Astrocyte (in vitro differentiated cells and primary cell): ENCODE results near the gene POR. TPM values are rescaled to one million over a fixed set of nuclear protein-coding genes. Genes with fewer than 3 reads are reported as not detected.

Source experiments
- DNase-seq: peaks from one replicate; pipeline ENCODE4 v3.0.0-alpha.2; 2010; ENCODE audit warnings: low read depth
- FAIRE-seq: peaks from 2 replicates; lab custom pipeline; 2011; peaks lifted over from hg19 to GRCh38; lab: Jason Lieb, UNC
- H2AFZ ChIP-seq: 2 replicates; pipeline ENCODE4 v1.6.0; 2012; ENCODE audit warnings: low read depth, low read length, inconsistent platforms
- H3K27ac ChIP-seq: 2 replicates; pipeline ENCODE4 v1.5.1; 2011; ENCODE audit warnings: low read depth, low read length, inconsistent platforms
- H3K27me3 ChIP-seq: 2 replicates; pipeline ENCODE4 v1.6.0; 2011; ENCODE audit warnings: low read length, inconsistent platforms; ENCODE audit not compliant: insufficient read depth
- H3K36me3 ChIP-seq: 2 replicates; pipeline ENCODE4 v1.5.1; 2011; ENCODE audit warnings: low read length, inconsistent platforms; ENCODE audit not compliant: insufficient read depth
- H3K4me1 ChIP-seq: 2 replicates; pipeline ENCODE4 v1.5.1; 2011; ENCODE audit warnings: low read length, inconsistent platforms; ENCODE audit not compliant: insufficient read depth
- H3K4me2 ChIP-seq: 2 replicates; pipeline ENCODE4 v1.6.0; 2012; ENCODE audit warnings: low read length, inconsistent platforms
- H3K4me3 ChIP-seq: 2 replicates; pipeline ENCODE4 v1.5.1; 2011; ENCODE audit warnings: low read depth, mild to moderate bottlenecking, low read length, inconsistent platforms; ENCODE audit not compliant: insufficient read depth
- H3K79me2 ChIP-seq: 2 replicates; pipeline ENCODE4 v1.6.0; 2012; ENCODE audit warnings: mild to moderate bottlenecking, low read length, inconsistent platforms; ENCODE audit not compliant: insufficient read depth
- H3K9ac ChIP-seq: 2 replicates; pipeline ENCODE4 v1.6.0; 2012; ENCODE audit warnings: mild to moderate bottlenecking, low read length, inconsistent platforms
- H3K9me3 ChIP-seq: 2 replicates; pipeline ENCODE4 v1.5.1; 2012; ENCODE audit warnings: low read depth, mild to moderate bottlenecking, low read length, inconsistent platforms; ENCODE audit not compliant: insufficient read depth
- H4K20me1 ChIP-seq: 2 replicates; pipeline ENCODE4 v1.6.0; 2012; ENCODE audit warnings: low read length, inconsistent platforms; ENCODE audit not compliant: insufficient read depth
- H3K27ac Mint-ChIP-seq: one replicate; pipeline ENCODE4 v1.8.0; 2021; ENCODE audit warnings: mild to moderate bottlenecking, mixed read lengths; ENCODE audit not compliant: unreplicated experiment
- H3K27me3 Mint-ChIP-seq: one replicate; pipeline ENCODE4 v1.8.0; 2021; ENCODE audit warnings: low read depth, mixed read lengths; ENCODE audit not compliant: unreplicated experiment
- H3K36me3 Mint-ChIP-seq: one replicate; pipeline ENCODE4 v1.8.0; 2021; ENCODE audit warnings: low read depth, mixed read lengths; ENCODE audit not compliant: unreplicated experiment
- H3K4me1 Mint-ChIP-seq: one replicate; pipeline ENCODE4 v1.8.0; 2021; ENCODE audit warnings: low read depth, mixed read lengths; ENCODE audit not compliant: unreplicated experiment
- H3K4me3 Mint-ChIP-seq: one replicate; pipeline ENCODE4 v1.8.0; 2021; ENCODE audit warnings: mild to moderate bottlenecking, moderate library complexity, mixed read lengths; ENCODE audit not compliant: unreplicated experiment
- H3K9me3 Mint-ChIP-seq: one replicate; pipeline ENCODE4 v1.8.0; 2021; ENCODE audit warnings: mild to moderate bottlenecking, mixed read lengths; ENCODE audit not compliant: unreplicated experiment
- EZH2 ChIP-seq: IDR thresholded peaks from 2 replicates; pipeline ENCODE4 v1.6.1; 2012; ENCODE audit warnings: mild to moderate bottlenecking, low read length, inconsistent platforms; ENCODE audit not compliant: insufficient read depth
- total RNA-seq: library from RNA; stranded (reverse); gene quantifications from 2 replicates; pipeline ENCODE4 v1.2.1, GENCODE V29; 2021
- TF ChIP-seq, protein P1 (sequence below): IDR thresholded peaks from 2 replicates; pipeline ENCODE4 v1.5.1; 2011; ENCODE audit warnings: low read depth, mild to moderate bottlenecking, inconsistent platforms, low read length, moderate library complexity; ENCODE audit not compliant: insufficient read depth

POR gene
- total RNA-seq, 1 donor from 2014 or later, result 73.6 TPM

DNA sequence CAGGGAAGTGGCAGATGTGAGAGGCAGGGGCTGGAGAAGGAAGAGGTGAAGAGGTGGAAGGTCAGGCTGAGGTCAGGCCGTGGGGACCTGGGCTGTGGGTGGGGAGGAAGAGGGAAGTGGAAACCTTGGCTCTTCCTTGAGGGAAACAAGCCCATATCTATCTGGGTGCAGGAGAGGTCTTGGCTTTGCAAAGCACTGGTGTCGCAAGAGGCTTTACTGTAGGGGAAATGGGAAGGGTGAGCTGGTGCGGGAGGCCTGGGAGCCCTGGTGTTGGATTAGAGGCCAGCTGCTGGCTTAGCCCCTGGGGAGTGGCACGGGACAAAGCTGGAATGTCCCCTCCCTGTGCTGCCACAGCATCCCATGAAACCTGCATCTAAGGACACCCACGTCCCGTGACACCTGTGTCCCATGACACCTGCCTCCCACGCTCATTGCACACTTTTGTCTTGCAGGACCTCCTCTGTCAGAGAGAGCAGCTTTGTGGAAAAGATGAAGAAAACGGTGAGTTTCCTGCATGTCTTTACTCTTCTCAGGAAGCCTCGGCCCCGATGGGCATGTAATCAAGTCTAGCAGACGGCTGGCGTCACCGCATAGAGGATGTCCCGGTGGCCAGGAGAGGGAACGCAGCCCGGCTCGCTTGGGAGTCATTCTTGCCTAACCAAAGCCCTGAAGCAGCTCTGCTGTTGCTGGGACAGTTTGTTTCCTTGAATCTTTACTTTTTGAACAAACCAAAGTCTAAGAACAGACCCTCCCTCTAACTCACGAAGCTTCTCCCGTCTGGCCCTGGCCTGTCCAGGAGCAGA is 57.2 kb downstream of the POR start:
- no peak overlapping the region for H3K4me2 ChIP-seq
- peaks cover 10% of the 10 kb centered on the region for H3K4me1 Mint-ChIP-seq
- H3K27me3 ChIP-seq, result no peaks in the 10 kb centered on the region
- TF ChIP-seq EZH2, result no peak
- TF ChIP-seq, protein P1, sequence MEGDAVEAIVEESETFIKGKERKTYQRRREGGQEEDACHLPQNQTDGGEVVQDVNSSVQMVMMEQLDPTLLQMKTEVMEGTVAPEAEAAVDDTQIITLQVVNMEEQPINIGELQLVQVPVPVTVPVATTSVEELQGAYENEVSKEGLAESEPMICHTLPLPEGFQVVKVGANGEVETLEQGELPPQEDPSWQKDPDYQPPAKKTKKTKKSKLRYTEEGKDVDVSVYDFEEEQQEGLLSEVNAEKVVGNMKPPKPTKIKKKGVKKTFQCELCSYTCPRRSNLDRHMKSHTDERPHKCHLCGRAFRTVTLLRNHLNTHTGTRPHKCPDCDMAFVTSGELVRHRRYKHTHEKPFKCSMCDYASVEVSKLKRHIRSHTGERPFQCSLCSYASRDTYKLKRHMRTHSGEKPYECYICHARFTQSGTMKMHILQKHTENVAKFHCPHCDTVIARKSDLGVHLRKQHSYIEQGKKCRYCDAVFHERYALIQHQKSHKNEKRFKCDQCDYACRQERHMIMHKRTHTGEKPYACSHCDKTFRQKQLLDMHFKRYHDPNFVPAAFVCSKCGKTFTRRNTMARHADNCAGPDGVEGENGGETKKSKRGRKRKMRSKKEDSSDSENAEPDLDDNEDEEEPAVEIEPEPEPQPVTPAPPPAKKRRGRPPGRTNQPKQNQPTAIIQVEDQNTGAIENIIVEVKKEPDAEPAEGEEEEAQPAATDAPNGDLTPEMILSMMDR, result peak; percentile 7
- H4K20me1 ChIP-seq, result peaks cover 16% of the 10 kb centered on the region
- peaks cover 3% of the 10 kb centered on the region for H3K4me1 ChIP-seq
- no peaks in the 10 kb centered on the region for H3K9me3 ChIP-seq
- no peak overlapping the region for H3K27ac ChIP-seq
- H3K9me3 Mint-ChIP-seq, result no peaks in the 10 kb centered on the region
- no peak overlapping the region for H3K9ac ChIP-seq
- no peak overlapping the region for H2AFZ ChIP-seq
- H3K79me2 ChIP-seq, result no peaks in the 10 kb centered on the region
- H3K4me3 ChIP-seq, result no peak overlapping the region
- DNase-seq (no peak), FAIRE-seq (no peak)
- H3K4me3 Mint-ChIP-seq, result no peak overlapping the region
- no peak overlapping the region for H3K27ac Mint-ChIP-seq
- H3K36me3 Mint-ChIP-seq, result peaks cover 19% of the 10 kb centered on the region
- peaks cover 5% of the 10 kb centered on the region for H3K36me3 ChIP-seq
- H3K27me3 Mint-ChIP-seq, result no peaks in the 10 kb centered on the region

DNA sequence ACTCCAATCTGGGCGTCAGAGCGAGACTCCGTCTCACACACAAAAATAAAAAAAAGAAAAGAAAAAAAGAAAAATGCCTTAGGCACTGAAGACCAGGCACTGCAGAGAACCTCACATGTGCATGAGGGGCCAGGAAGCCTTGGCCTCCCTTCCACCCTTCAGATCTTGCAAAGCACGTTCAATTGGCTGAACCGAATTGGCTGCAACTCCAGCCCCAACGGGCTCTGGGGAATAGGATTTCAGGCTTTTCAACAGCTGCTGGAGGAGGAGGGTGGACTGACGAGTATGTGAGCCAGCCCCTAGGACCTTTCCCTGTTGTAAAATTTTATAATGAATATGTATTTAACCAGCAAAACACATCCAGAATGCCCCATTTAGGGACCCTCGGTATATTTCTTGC is 62.8 kb downstream of the POR start:
- no peak for TF ChIP-seq EZH2
- TF ChIP-seq, protein P1, result no peak
- DNase-seq (no peak), FAIRE-seq (no peak)
- Histone ChIP-seq H3K4me1 (no peaks in the 10 kb centered on the region), H3K27me3 (no peaks in the 10 kb centered on the region), H3K9ac (no peak overlapping the region), H3K36me3 (peaks cover 5% of the 10 kb centered on the region), H3K79me2 (no peaks in the 10 kb centered on the region), H4K20me1 (peaks cover 9% of the 10 kb centered on the region), H3K4me2 (no peak overlapping the region), H2AFZ (no peak overlapping the region), H3K9me3 (no peaks in the 10 kb centered on the region), H3K4me3 (no peak overlapping the region), H3K27ac (no peak overlapping the region)
- no peak overlapping the region for H3K4me3 Mint-ChIP-seq
- H3K27me3 Mint-ChIP-seq, result no peaks in the 10 kb centered on the region
- peaks cover 4% of the 10 kb centered on the region for H3K4me1 Mint-ChIP-seq
- no peak overlapping the region for H3K27ac Mint-ChIP-seq
- no peaks in the 10 kb centered on the region for H3K9me3 Mint-ChIP-seq
- peaks cover 11% of the 10 kb centered on the region for H3K36me3 Mint-ChIP-seq
